GM23338 (cell line): ENCODE results near the gene NCAPD2. TPM values are rescaled to one million over a fixed set of nuclear protein-coding genes. Genes with fewer than 3 reads are reported as not detected.

Experiments
- CREB1 ChIP-seq: fragments of 250-450 bp; sonication (Bioruptor Pico); IDR thresholded peaks from 2 replicates; pipeline ENCODE4 v1.5.0; 2020; ENCODE audit warnings: low read depth, mild to moderate bottlenecking, moderate library complexity
- EZH2 ChIP-seq: fragments of 200-600 bp; sonication (generic); IDR thresholded peaks from one replicate; pipeline ENCODE4 v1.8.0; 2017; ENCODE audit warnings: antibody characterized with exemption, mild to moderate bottlenecking, low read depth; ENCODE audit not compliant: unreplicated experiment
- NANOG ChIP-seq: IDR thresholded peaks from 2 replicates; pipeline ENCODE4 v1.6.1; 2016; ENCODE audit warnings: antibody characterized with exemption, borderline replicate concordance
- STAT1 ChIP-seq: IDR thresholded peaks from one replicate; pipeline ENCODE4 v1.6.1; 2016; ENCODE audit warnings: antibody characterized with exemption; ENCODE audit not compliant: unreplicated experiment
- ZNF331 ChIP-seq: fragments of 250-450 bp; sonication (Bioruptor Pico); IDR thresholded peaks from 2 replicates; pipeline ENCODE4 v1.5.0; 2020; ENCODE audit warnings: low read depth, mild to moderate bottlenecking, moderate library complexity
- polyA plus RNA-seq: library from polyadenylated mRNA; unstranded; fragments of >200 nt; fragmentation: Nextera tagmentation; extraction: Ambion mirVana; gene quantifications from 2 replicates; pipeline ENCODE4 v1.2.1, GENCODE V29; 2016
- total RNA-seq: library from RNA; depleted of rRNA; stranded (reverse); fragments of >200 nt; shearing (Covaris generic); gene quantifications from 2 replicates; pipeline ENCODE4 v1.2.3, GENCODE V29; 2014
- TF ChIP-seq, protein P1 (sequence below): fragments of 250-450 bp; sonication (Bioruptor Pico); IDR thresholded peaks from 2 replicates; pipeline ENCODE4 v1.5.0; 2020; ENCODE audit warnings: mild to moderate bottlenecking, moderate library complexity
- TF ChIP-seq, protein P2 (sequence below): IDR thresholded peaks from one replicate; pipeline ENCODE4 v1.6.1; 2018; ENCODE audit warnings: antibody characterized with exemption; ENCODE audit not compliant: unreplicated experiment
- TF ChIP-seq, protein P3 (sequence below): IDR thresholded peaks from 2 replicates; pipeline ENCODE4 v1.6.1; 2016; ENCODE audit warnings: antibody characterized with exemption

NCAPD2 gene
- total and polyA plus RNA-seq, 2 experiments from 2014 or later, result 34.2 to 217 TPM

DNA sequence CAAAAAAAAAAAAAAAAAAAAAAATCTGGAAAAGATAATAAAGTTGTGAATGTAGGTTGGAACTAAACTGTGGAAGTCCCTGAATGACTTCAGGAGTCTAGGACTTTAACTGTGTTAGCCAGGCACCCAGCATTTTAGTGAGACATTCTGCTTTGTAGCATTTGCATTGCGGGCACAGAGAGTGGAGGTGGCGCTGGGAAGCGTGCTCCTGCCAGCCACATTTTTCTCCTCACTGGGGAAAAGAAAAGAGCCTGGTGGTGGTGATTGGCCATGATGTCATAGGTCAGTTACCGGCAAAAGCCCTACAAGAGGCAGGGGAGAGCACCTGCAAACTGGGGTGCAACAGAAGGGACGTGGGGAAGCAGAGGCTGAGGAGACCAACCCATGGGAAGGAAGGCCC lies 30.7 kb downstream of the NCAPD2 start (continued):
- TF ChIP-seq, protein P1, sequence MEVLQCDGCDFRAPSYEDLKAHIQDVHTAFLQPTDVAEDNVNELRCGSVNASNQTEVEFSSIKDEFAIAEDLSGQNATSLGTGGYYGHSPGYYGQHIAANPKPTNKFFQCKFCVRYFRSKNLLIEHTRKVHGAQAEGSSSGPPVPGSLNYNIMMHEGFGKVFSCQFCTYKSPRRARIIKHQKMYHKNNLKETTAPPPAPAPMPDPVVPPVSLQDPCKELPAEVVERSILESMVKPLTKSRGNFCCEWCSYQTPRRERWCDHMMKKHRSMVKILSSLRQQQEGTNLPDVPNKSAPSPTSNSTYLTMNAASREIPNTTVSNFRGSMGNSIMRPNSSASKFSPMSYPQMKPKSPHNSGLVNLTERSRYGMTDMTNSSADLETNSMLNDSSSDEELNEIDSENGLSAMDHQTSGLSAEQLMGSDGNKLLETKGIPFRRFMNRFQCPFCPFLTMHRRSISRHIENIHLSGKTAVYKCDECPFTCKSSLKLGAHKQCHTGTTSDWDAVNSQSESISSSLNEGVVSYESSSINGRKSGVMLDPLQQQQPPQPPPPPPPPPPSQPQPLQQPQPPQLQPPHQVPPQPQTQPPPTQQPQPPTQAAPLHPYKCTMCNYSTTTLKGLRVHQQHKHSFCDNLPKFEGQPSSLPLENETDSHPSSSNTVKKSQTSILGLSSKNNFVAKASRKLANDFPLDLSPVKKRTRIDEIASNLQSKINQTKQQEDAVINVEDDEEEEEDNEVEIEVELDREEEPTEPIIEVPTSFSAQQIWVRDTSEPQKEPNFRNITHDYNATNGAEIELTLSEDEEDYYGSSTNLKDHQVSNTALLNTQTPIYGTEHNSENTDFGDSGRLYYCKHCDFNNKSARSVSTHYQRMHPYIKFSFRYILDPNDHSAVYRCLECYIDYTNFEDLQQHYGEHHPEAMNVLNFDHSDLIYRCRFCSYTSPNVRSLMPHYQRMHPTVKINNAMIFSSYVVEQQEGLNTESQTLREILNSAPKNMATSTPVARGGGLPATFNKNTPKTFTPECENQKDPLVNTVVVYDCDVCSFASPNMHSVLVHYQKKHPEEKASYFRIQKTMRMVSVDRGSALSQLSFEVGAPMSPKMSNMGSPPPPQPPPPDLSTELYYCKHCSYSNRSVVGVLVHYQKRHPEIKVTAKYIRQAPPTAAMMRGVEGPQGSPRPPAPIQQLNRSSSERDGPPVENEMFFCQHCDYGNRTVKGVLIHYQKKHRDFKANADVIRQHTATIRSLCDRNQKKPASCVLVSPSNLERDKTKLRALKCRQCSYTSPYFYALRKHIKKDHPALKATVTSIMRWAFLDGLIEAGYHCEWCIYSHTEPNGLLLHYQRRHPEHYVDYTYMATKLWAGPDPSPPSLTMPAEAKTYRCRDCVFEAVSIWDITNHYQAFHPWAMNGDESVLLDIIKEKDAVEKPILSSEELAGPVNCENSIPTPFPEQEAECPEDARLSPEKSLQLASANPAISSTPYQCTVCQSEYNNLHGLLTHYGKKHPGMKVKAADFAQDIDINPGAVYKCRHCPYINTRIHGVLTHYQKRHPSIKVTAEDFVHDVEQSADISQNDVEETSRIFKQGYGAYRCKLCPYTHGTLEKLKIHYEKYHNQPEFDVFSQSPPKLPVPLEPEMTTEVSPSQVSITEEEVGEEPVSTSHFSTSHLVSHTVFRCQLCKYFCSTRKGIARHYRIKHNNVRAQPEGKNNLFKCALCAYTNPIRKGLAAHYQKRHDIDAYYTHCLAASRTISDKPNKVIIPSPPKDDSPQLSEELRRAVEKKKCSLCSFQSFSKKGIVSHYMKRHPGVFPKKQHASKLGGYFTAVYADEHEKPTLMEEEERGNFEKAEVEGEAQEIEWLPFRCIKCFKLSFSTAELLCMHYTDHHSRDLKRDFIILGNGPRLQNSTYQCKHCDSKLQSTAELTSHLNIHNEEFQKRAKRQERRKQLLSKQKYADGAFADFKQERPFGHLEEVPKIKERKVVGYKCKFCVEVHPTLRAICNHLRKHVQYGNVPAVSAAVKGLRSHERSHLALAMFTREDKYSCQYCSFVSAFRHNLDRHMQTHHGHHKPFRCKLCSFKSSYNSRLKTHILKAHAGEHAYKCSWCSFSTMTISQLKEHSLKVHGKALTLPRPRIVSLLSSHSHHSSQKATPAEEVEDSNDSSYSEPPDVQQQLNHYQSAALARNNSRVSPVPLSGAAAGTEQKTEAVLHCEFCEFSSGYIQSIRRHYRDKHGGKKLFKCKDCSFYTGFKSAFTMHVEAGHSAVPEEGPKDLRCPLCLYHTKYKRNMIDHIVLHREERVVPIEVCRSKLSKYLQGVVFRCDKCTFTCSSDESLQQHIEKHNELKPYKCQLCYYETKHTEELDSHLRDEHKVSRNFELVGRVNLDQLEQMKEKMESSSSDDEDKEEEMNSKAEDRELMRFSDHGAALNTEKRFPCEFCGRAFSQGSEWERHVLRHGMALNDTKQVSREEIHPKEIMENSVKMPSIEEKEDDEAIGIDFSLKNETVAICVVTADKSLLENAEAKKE, result no peak
- TF ChIP-seq CREB1 (CRISPR knock-in tag) (no peak), EZH2 (no peak), STAT1 (no peak), NANOG (no peak), ZNF331 (CRISPR knock-in tag) (no peak)
- TF ChIP-seq, protein P2, sequence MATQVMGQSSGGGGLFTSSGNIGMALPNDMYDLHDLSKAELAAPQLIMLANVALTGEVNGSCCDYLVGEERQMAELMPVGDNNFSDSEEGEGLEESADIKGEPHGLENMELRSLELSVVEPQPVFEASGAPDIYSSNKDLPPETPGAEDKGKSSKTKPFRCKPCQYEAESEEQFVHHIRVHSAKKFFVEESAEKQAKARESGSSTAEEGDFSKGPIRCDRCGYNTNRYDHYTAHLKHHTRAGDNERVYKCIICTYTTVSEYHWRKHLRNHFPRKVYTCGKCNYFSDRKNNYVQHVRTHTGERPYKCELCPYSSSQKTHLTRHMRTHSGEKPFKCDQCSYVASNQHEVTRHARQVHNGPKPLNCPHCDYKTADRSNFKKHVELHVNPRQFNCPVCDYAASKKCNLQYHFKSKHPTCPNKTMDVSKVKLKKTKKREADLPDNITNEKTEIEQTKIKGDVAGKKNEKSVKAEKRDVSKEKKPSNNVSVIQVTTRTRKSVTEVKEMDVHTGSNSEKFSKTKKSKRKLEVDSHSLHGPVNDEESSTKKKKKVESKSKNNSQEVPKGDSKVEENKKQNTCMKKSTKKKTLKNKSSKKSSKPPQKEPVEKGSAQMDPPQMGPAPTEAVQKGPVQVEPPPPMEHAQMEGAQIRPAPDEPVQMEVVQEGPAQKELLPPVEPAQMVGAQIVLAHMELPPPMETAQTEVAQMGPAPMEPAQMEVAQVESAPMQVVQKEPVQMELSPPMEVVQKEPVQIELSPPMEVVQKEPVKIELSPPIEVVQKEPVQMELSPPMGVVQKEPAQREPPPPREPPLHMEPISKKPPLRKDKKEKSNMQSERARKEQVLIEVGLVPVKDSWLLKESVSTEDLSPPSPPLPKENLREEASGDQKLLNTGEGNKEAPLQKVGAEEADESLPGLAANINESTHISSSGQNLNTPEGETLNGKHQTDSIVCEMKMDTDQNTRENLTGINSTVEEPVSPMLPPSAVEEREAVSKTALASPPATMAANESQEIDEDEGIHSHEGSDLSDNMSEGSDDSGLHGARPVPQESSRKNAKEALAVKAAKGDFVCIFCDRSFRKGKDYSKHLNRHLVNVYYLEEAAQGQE, result no peak
- TF ChIP-seq, protein P3, sequence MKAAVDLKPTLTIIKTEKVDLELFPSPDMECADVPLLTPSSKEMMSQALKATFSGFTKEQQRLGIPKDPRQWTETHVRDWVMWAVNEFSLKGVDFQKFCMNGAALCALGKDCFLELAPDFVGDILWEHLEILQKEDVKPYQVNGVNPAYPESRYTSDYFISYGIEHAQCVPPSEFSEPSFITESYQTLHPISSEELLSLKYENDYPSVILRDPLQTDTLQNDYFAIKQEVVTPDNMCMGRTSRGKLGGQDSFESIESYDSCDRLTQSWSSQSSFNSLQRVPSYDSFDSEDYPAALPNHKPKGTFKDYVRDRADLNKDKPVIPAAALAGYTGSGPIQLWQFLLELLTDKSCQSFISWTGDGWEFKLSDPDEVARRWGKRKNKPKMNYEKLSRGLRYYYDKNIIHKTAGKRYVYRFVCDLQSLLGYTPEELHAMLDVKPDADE, result no peak
